22Rv1 (cell line): ENCODE data around the gene CFAP221.

Experiments
- CTCF ChIP-seq: fragments of 450-650 bp; IDR thresholded peaks from 2 replicates; pipeline ENCODE4 v1.5.1; 2017; ENCODE audit warnings: mild to moderate bottlenecking
- ZFX ChIP-seq: fragments of 450-650 bp; IDR thresholded peaks from 2 replicates; pipeline ENCODE4 v1.6.1; 2017; ENCODE audit warnings: antibody characterized with exemption, borderline replicate concordance

GRCh38 chr2:119518401-119519056, 25.7 kb upstream of the CFAP221 start:
- TF ChIP-seq CTCF (no peak), ZFX (no peak)
